GM23338 (cell line): ENCODE measurements around the gene IRF2BPL. TPM values are rescaled to one million over a fixed set of nuclear protein-coding genes. Genes with fewer than 3 reads are reported as not detected.

Source experiments
- ATAC-seq: fragments of 200-7000 bp; cut with Tn5 transposase; 3 replicates; pipeline ENCODE4 v1.9.1; 2020
- DNase-seq: peaks from one replicate; pipeline ENCODE4 v3.0.0-alpha.2; 2015; ENCODE audit warnings: low spot score
- H2AFZ ChIP-seq: fragments of 200-600 bp; sonication (generic); 2 replicates; pipeline ENCODE4 v1.8.0; 2016; ENCODE audit warnings: antibody characterized with exemption, mild to moderate bottlenecking, moderate library complexity
- H3F3A ChIP-seq: fragments of 200-600 bp; sonication (generic); replicated peaks from 2 replicates; pipeline ENCODE4 v1.8.0; 2017; ENCODE audit warnings: antibody characterized with exemption, mixed run types, low read depth
- H3K27ac ChIP-seq: fragments of 200-600 bp; sonication (generic); 2 replicates; pipeline ENCODE4 v1.6.1; 2016; ENCODE audit warnings: low read depth
- H3K27me3 ChIP-seq: fragments of 200-600 bp; sonication (generic); 2 replicates; pipeline ENCODE4 v1.8.0; 2016; ENCODE audit warnings: mild to moderate bottlenecking, mixed run types, moderate library complexity; ENCODE audit not compliant: insufficient read depth
- H3K36me3 ChIP-seq: fragments of 200-600 bp; sonication (generic); 2 replicates; pipeline ENCODE4 v1.8.0; 2016; ENCODE audit warnings: mild to moderate bottlenecking; ENCODE audit not compliant: insufficient read depth
- H3K4me1 ChIP-seq: fragments of 200-600 bp; sonication (generic); 2 replicates; pipeline ENCODE4 v1.8.0; 2016; ENCODE audit warnings: mild to moderate bottlenecking, moderate library complexity; ENCODE audit not compliant: insufficient read depth
- H3K4me2 ChIP-seq: fragments of 200-600 bp; sonication (generic); 2 replicates; pipeline ENCODE4 v1.7.1; 2017; ENCODE audit warnings: mixed run types
- H3K4me3 ChIP-seq: fragments of 200-600 bp; sonication (generic); 2 replicates; pipeline ENCODE4 v1.6.1; 2016; ENCODE audit warnings: mixed run types
- H3K79me2 ChIP-seq: fragments of 200-600 bp; sonication (generic); replicated peaks from 2 replicates; pipeline ENCODE4 v1.8.0; 2017; ENCODE audit warnings: mild to moderate bottlenecking; ENCODE audit not compliant: insufficient read depth
- H3K9me2 ChIP-seq: fragments of 200-600 bp; sonication (generic); 2 replicates; pipeline ENCODE4 v1.8.0; 2017; ENCODE audit not compliant: insufficient read depth
- H4K20me1 ChIP-seq: fragments of 200-600 bp; sonication (generic); replicated peaks from 2 replicates; pipeline ENCODE4 v1.8.0; 2017; ENCODE audit warnings: mild to moderate bottlenecking; ENCODE audit not compliant: insufficient read depth
- H3K27ac Mint-ChIP-seq: 2 replicates; pipeline ENCODE4 v1.8.0; 2020; ENCODE audit warnings: inconsistent platforms, mild to moderate bottlenecking, moderate library complexity, mixed read lengths
- H3K27me3 Mint-ChIP-seq: 3 replicates; pipeline ENCODE4 v1.8.0; 2022; ENCODE audit warnings: low read depth, mild to moderate bottlenecking, moderate library complexity, mixed read lengths, inconsistent platforms; ENCODE audit not compliant: insufficient read depth, poor library complexity
- H3K36me3 Mint-ChIP-seq: 3 replicates; pipeline ENCODE4 v1.8.0; 2021; ENCODE audit warnings: low read depth, mild to moderate bottlenecking, inconsistent platforms, moderate library complexity, mixed read lengths
- H3K4me1 Mint-ChIP-seq: 3 replicates; pipeline ENCODE4 v1.8.0; 2020; ENCODE audit warnings: mild to moderate bottlenecking, inconsistent platforms, mixed read lengths
- H3K4me3 Mint-ChIP-seq: 3 replicates; pipeline ENCODE4 v1.8.0; 2021; ENCODE audit warnings: moderate library complexity, mild to moderate bottlenecking, inconsistent platforms, mixed read lengths
- H3K9me3 Mint-ChIP-seq: 3 replicates; pipeline ENCODE4 v1.8.0; 2020; ENCODE audit warnings: moderate library complexity, mild to moderate bottlenecking, inconsistent platforms, mixed read lengths
- CREB1 ChIP-seq: fragments of 250-450 bp; sonication (Bioruptor Pico); IDR thresholded peaks from 2 replicates; pipeline ENCODE4 v1.5.0; 2020; ENCODE audit warnings: low read depth, mild to moderate bottlenecking, moderate library complexity
- CTCF ChIP-seq, 2 experiments: fragments of 200-600 bp in 1 of 2; sonication (generic) in 1 of 2; conservative IDR thresholded peaks; 2 replicates each; pipeline versions ENCODE4 v1.5.1 to v1.6.1; 2016 to 2017; ENCODE audit warnings: antibody characterized with exemption in 2 of 2, low read depth in 2 of 2, mild to moderate bottlenecking in 2 of 2, moderate library complexity in 1 of 2
- ETS1 ChIP-seq: IDR thresholded peaks from 2 replicates; pipeline ENCODE4 v1.6.1; 2016; ENCODE audit warnings: antibody characterized with exemption
- EZH2 ChIP-seq: fragments of 200-600 bp; sonication (generic); IDR thresholded peaks from one replicate; pipeline ENCODE4 v1.8.0; 2017; ENCODE audit warnings: antibody characterized with exemption, mild to moderate bottlenecking, low read depth; ENCODE audit not compliant: unreplicated experiment
- EZH2phosphoT487 ChIP-seq: fragments of 200-600 bp; sonication (generic); IDR thresholded peaks from one replicate; pipeline ENCODE4 v1.8.1; 2018; ENCODE audit warnings: antibody characterized with exemption; ENCODE audit not compliant: unreplicated experiment
- JUNB ChIP-seq: IDR thresholded peaks from one replicate; pipeline ENCODE4 v1.6.1; 2016; ENCODE audit warnings: antibody characterized with exemption; ENCODE audit not compliant: unreplicated experiment
- NANOG ChIP-seq: IDR thresholded peaks from 2 replicates; pipeline ENCODE4 v1.6.1; 2016; ENCODE audit warnings: antibody characterized with exemption, borderline replicate concordance
- POLR2AphosphoS5 ChIP-seq: IDR thresholded peaks from 2 replicates; pipeline ENCODE4 v1.6.1; 2016; ENCODE audit warnings: antibody characterized with exemption, low read depth
- REST ChIP-seq: IDR thresholded peaks from one replicate; pipeline ENCODE4 v1.6.1; 2018; ENCODE audit warnings: antibody characterized with exemption; ENCODE audit not compliant: unreplicated experiment
- STAT1 ChIP-seq: IDR thresholded peaks from one replicate; pipeline ENCODE4 v1.6.1; 2016; ENCODE audit warnings: antibody characterized with exemption; ENCODE audit not compliant: unreplicated experiment
- ZNF114 ChIP-seq: fragments of 250-450 bp; sonication (Bioruptor Pico); IDR thresholded peaks from 2 replicates; pipeline ENCODE4 v1.5.0; 2020; ENCODE audit warnings: mild to moderate bottlenecking, moderate library complexity
- ZNF331 ChIP-seq: fragments of 250-450 bp; sonication (Bioruptor Pico); IDR thresholded peaks from 2 replicates; pipeline ENCODE4 v1.5.0; 2020; ENCODE audit warnings: low read depth, mild to moderate bottlenecking, moderate library complexity
- polyA plus RNA-seq: library from polyadenylated mRNA; unstranded; fragments of >200 nt; fragmentation: Nextera tagmentation; extraction: Ambion mirVana; gene quantifications from 2 replicates; pipeline ENCODE4 v1.2.1, GENCODE V29; 2016
- total RNA-seq: library from RNA; depleted of rRNA; stranded (reverse); fragments of >200 nt; shearing (Covaris generic); gene quantifications from 2 replicates; pipeline ENCODE4 v1.2.3, GENCODE V29; 2014
- TF ChIP-seq, protein P1 (sequence below): fragments of 250-450 bp; sonication (Bioruptor Pico); IDR thresholded peaks from 2 replicates; pipeline ENCODE4 v1.5.0; 2020; ENCODE audit warnings: mild to moderate bottlenecking, moderate library complexity

Gene IRF2BPL
- total and polyA plus RNA-seq, 2 experiments from 2014 or later: 11.2 to 119 TPM

DNA sequence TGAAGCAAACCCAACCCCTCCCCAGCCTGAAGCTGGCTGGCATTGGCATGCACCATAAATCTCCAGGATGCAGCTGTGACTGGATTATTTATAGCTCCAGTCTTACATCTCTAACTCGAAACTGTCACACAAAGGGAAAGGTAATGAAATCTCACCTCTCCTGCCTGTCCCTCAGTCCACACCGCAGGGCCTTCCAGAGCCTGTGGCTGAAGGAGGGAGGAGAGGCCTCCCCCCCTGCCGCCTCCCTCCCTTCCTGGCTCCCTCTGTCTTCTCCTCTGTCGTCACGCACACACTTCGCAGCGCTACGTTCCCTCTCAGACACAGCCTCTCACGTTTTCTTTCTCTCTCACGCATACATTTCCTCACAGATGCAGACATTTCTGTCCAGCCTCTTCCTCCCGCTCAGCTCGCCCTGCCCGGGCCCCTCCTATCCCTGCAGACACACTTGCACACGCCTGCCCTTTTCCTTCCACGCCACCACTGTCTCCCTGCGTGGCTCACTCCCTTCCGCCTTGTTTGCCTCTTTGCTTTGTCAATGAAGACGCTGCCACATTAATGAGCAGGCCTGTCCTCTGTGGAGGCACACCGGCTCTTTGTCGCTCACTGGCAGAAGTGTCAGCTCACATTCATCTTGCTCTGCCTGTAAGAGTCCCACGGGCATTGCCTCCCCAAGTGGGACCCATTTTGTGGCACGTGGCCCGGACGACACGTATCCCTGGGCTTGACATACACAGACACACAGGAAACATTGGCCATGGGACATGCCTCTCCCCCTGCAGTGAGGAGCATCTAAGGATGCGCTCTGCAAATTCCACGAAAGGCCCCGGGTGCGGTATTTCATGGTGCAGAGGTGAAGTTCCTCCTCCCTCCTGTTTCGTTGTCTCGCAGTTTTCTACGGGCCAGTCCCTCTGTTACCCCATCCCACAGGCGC lies 27.9 kb downstream of the IRF2BPL start:
- H2AFZ ChIP-seq: peak overlapping the region; percentile 91
- H3K4me3 ChIP-seq: no peak overlapping the region
- H3K4me2 ChIP-seq: peak overlapping the region; percentile 38; the same call in 1 of the 2 replicates
- TF ChIP-seq CREB1: no peak
- TF ChIP-seq EZH2: no peak
- TF ChIP-seq JUNB: no peak
- TF ChIP-seq REST: no peak
- no peak for TF ChIP-seq EZH2phosphoT487
- no peak for TF ChIP-seq ETS1
- no peak for TF ChIP-seq STAT1
- no peak for TF ChIP-seq POLR2AphosphoS5
- no peak for TF ChIP-seq CTCF (conservative IDR thresholded peaks at IDR 0.05; ENCODE audit: low read depth in 2 of 2)
- no peak for TF ChIP-seq ZNF331 (CRISPR knock-in tag)
- no peak for TF ChIP-seq ZNF114
- TF ChIP-seq, protein P1, sequence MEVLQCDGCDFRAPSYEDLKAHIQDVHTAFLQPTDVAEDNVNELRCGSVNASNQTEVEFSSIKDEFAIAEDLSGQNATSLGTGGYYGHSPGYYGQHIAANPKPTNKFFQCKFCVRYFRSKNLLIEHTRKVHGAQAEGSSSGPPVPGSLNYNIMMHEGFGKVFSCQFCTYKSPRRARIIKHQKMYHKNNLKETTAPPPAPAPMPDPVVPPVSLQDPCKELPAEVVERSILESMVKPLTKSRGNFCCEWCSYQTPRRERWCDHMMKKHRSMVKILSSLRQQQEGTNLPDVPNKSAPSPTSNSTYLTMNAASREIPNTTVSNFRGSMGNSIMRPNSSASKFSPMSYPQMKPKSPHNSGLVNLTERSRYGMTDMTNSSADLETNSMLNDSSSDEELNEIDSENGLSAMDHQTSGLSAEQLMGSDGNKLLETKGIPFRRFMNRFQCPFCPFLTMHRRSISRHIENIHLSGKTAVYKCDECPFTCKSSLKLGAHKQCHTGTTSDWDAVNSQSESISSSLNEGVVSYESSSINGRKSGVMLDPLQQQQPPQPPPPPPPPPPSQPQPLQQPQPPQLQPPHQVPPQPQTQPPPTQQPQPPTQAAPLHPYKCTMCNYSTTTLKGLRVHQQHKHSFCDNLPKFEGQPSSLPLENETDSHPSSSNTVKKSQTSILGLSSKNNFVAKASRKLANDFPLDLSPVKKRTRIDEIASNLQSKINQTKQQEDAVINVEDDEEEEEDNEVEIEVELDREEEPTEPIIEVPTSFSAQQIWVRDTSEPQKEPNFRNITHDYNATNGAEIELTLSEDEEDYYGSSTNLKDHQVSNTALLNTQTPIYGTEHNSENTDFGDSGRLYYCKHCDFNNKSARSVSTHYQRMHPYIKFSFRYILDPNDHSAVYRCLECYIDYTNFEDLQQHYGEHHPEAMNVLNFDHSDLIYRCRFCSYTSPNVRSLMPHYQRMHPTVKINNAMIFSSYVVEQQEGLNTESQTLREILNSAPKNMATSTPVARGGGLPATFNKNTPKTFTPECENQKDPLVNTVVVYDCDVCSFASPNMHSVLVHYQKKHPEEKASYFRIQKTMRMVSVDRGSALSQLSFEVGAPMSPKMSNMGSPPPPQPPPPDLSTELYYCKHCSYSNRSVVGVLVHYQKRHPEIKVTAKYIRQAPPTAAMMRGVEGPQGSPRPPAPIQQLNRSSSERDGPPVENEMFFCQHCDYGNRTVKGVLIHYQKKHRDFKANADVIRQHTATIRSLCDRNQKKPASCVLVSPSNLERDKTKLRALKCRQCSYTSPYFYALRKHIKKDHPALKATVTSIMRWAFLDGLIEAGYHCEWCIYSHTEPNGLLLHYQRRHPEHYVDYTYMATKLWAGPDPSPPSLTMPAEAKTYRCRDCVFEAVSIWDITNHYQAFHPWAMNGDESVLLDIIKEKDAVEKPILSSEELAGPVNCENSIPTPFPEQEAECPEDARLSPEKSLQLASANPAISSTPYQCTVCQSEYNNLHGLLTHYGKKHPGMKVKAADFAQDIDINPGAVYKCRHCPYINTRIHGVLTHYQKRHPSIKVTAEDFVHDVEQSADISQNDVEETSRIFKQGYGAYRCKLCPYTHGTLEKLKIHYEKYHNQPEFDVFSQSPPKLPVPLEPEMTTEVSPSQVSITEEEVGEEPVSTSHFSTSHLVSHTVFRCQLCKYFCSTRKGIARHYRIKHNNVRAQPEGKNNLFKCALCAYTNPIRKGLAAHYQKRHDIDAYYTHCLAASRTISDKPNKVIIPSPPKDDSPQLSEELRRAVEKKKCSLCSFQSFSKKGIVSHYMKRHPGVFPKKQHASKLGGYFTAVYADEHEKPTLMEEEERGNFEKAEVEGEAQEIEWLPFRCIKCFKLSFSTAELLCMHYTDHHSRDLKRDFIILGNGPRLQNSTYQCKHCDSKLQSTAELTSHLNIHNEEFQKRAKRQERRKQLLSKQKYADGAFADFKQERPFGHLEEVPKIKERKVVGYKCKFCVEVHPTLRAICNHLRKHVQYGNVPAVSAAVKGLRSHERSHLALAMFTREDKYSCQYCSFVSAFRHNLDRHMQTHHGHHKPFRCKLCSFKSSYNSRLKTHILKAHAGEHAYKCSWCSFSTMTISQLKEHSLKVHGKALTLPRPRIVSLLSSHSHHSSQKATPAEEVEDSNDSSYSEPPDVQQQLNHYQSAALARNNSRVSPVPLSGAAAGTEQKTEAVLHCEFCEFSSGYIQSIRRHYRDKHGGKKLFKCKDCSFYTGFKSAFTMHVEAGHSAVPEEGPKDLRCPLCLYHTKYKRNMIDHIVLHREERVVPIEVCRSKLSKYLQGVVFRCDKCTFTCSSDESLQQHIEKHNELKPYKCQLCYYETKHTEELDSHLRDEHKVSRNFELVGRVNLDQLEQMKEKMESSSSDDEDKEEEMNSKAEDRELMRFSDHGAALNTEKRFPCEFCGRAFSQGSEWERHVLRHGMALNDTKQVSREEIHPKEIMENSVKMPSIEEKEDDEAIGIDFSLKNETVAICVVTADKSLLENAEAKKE: no peak
- no peak for TF ChIP-seq NANOG
- no peak overlapping the region; the same call in 2 of the 3 replicates for H3K4me3 Mint-ChIP-seq
- H3K27me3 Mint-ChIP-seq: peaks cover 11% of the 10 kb centered on the region
- peak overlapping the region; percentile 26; the same call in 1 of the 2 replicates for H3K27ac ChIP-seq
- no peaks in the 10 kb centered on the region for H3K27me3 ChIP-seq
- H3K36me3 Mint-ChIP-seq: no peaks in the 10 kb centered on the region
- no peaks in the 10 kb centered on the region for H3K9me3 Mint-ChIP-seq
- peaks cover 39% of the 10 kb centered on the region for H3K4me1 ChIP-seq
- ATAC-seq (peak; percentile 45), DNase-seq (peak; percentile 38)
- H3K27ac Mint-ChIP-seq: peak overlapping the region; percentile 41; the same call in 1 of the 2 replicates
- peaks cover 55% of the 10 kb centered on the region for H3K4me1 Mint-ChIP-seq
- no peaks in the 10 kb centered on the region for H4K20me1 ChIP-seq
- 0 out of 2 replicates have a peak, but pooled peaks cover 3% of the 10 kb centered on the region for H3F3A ChIP-seq
- no peaks in the 10 kb centered on the region for H3K36me3 ChIP-seq
- H3K9me2 ChIP-seq: no peaks in the 10 kb centered on the region
- no peaks in the 10 kb centered on the region for H3K79me2 ChIP-seq
